Epithelial cell of esophagus (primary cell): Measurements from ENCODE around the gene SFTPA2.
"Not testable (repeated sequence)": the region's sequence is repeated elsewhere in the genome, so short reads cannot be mapped to it uniquely, and the experiment has no call there.

ENCODE experiments used
- DNase-seq: peaks from one replicate; pipeline ENCODE4 v3.0.0; 2010; ENCODE audit warnings: low read depth
- H3K4me3 ChIP-seq: 2 replicates; pipeline ENCODE4 v1.5.1; 2011; ENCODE audit warnings: mild to moderate bottlenecking, low read length, control low read depth
- TF ChIP-seq, protein P1 (sequence below): IDR thresholded peaks from 2 replicates; pipeline ENCODE4 v1.5.1; 2011; ENCODE audit warnings: low read depth, mild to moderate bottlenecking, low read length, control low read depth, inconsistent platforms; ENCODE audit not compliant: insufficient read depth; ENCODE audit errors: missing control alignments

SFTPA2 gene

GRCh38 chr10:79559726-79560125, 481 bp downstream of the SFTPA2 start:
- H3K4me3 ChIP-seq: no peak overlapping the region
- TF ChIP-seq, protein P1, sequence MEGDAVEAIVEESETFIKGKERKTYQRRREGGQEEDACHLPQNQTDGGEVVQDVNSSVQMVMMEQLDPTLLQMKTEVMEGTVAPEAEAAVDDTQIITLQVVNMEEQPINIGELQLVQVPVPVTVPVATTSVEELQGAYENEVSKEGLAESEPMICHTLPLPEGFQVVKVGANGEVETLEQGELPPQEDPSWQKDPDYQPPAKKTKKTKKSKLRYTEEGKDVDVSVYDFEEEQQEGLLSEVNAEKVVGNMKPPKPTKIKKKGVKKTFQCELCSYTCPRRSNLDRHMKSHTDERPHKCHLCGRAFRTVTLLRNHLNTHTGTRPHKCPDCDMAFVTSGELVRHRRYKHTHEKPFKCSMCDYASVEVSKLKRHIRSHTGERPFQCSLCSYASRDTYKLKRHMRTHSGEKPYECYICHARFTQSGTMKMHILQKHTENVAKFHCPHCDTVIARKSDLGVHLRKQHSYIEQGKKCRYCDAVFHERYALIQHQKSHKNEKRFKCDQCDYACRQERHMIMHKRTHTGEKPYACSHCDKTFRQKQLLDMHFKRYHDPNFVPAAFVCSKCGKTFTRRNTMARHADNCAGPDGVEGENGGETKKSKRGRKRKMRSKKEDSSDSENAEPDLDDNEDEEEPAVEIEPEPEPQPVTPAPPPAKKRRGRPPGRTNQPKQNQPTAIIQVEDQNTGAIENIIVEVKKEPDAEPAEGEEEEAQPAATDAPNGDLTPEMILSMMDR: no peak
- peak; percentile 76 for DNase-seq

GRCh38 chr10:79556961-79557360, 3.2 kb downstream of the SFTPA2 start:
- not testable (repeated sequence) for H3K4me3 ChIP-seq, DNase-seq

- TF ChIP-seq, protein P1: no peak
- no peak overlapping the region for H3K4me3 ChIP-seq
- DNase-seq: no peak
Observed at GRCh38 chr10:79555354-79556309, 4.6 kb downstream of the SFTPA2 start.

DNA sequence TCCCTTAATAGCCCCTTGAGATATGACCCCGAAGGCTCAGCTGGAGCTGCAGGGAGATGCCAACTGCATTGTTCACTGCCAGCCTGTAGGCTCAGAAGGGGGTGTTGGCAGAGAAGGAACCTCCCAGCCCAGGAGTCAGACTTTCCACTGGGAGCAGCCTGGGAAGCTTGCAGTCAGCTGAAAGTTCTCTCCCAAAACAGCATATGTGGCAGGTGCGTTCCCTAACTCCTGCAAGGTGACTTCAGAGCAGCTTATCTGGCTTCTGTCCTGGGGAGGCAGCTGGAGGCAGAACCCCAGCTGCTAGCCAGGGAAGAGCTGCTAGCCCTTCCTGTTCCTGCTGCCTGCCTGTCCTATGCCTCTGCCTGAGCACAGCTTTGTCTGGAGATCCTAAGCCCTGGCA, 8.1 kb downstream of the SFTPA2 start:
- H3K4me3 ChIP-seq: no peak overlapping the region
- TF ChIP-seq, protein P1: no peak
- DNase-seq: no peak

GRCh38 chr10:79547973-79548372, 12.2 kb downstream of the SFTPA2 start:
- TF ChIP-seq, protein P1: no peak
- no peak for DNase-seq
- H3K4me3 ChIP-seq: no peak overlapping the region

DNA sequence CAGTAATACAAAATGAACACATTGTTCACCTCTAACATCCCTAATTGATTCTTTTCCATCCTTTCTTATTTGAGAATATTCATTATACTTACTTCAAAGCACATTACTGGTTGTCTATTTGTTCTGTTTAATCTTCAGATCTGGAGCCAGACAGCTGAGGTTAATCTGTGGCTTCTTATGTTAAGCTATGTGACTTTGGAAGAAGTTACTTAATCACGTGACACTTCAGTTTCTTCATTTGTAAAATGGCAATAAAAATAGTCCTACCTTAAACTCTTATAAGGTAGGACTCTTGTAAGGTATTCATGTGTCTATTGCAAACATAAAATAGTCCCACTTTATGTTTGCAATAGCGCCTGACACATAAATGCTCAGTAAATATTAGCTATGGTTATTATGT, 13.1 kb downstream of the SFTPA2 start:
- not testable (repeated sequence) for H3K4me3 ChIP-seq, DNase-seq

- H3K4me3 ChIP-seq, DNase-seq: not testable (repeated sequence)
Observed at GRCh38 chr10:79544926-79545659, 15.1 kb downstream of the SFTPA2 start.

- H3K4me3 ChIP-seq, DNase-seq: not testable (repeated sequence)
Observed at GRCh38 chr10:79544408-79544807, 15.8 kb downstream of the SFTPA2 start.

DNA sequence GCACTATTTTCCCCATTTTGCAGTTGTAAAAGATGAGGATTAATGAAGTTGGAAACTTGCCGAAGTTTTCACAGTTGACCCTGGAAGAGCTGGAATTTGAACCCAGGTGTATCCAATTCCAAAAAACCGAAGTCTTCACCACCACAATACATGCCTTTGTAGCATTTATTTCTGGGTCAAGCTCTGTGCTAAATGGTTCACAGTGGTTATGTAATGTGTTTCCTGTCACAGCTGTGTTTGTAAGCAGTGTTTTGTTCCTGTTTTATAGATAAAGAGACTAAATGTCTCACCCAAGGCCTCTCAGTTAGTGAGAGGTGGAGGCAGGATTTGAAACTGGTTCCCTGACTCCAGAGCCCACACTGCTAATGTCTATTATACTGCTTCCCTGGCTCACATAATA, 17.6 kb downstream of the SFTPA2 start:
- no peak for DNase-seq
- H3K4me3 ChIP-seq: no peak overlapping the region
- TF ChIP-seq, protein P1: no peak

DNA sequence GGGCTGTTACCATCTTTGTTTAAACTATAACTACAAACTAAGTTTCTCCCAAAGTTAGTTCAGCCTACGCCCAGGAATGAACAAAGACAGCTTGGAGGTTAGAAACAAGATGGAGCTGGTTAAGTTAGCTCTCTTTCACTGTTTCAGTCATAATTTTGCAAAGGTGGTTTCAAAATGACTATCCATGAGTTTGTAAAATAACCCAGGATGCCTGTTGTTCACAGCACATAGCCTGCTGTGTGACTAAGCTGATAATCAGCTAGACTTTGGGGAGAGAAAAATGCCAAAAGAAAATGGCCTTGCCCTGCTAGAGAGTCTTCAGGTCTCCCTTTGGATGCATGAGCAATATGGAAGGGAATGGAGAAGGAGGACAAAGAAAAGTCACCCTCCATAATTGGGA, 19.3 kb downstream of the SFTPA2 start:
- not testable (repeated sequence) for DNase-seq, H3K4me3 ChIP-seq

GRCh38 chr10:79538311-79538710, 21.9 kb downstream of the SFTPA2 start:
- H3K4me3 ChIP-seq, DNase-seq: not testable (repeated sequence)

DNA sequence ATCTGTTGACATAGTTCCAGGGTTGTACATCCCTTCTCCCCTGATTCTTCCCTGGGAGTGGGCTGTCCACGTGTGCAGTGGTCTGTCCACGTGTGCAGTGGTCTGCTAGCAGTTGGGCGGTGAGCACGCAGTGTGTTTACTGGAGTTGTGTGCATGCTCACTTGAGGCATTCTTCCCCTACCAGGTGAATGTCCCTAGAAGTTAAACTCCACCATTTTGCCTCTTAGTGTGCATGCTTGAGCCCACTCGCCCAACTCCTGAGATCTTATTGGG, 26.4 kb downstream of the SFTPA2 start:
- not testable (repeated sequence) for DNase-seq, H3K4me3 ChIP-seq
